ENCODE data around the gene ZFAND2A. TPM values are rescaled to one million over a fixed set of nuclear protein-coding genes. Genes with fewer than 3 reads are reported as not detected.

ZFAND2A gene
- total and polyA plus RNA-seq, 2 of the 8 experiments (the other 6 are each of a cell fraction or from before 2014, with no cell fraction given) = 16.6 to 20.3 TPM

DNA sequence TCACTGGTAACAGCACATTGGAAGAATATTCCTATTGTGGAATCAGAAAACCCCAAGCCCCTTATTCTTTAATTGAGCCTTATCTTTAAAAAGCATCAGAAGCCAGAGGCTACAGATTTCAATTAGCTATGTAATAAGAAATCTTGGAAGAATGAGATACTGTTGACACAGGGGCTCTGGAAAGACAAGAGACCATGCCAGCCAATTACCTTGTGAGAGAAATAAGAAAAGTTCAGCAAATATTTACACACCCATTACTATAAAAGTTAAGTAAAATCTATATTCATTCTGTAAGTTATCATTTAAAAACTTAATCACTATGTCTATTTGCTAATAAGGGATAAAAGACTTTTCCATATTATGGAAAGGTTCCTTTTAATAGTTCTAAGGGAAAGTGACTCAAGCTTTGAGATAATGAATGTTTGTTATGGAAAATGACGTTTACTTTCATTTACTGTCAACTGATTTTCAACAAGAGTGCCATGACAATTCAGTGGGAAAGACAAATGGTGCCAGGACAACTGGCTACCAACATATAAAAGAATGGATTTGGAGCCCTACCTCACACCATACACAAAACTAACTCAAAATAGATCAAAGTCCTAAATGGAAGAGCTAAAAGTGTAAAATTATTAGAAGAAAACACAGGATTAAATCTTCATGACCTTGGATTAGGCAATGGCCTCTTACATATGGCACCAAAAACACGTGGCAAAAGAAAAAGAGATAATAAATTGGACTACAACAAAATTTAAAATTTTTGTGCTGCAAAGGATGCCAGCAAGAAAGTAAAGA, 28.3 kb downstream of the ZFAND2A start (continued):
- TF ChIP-seq, protein P1, sequence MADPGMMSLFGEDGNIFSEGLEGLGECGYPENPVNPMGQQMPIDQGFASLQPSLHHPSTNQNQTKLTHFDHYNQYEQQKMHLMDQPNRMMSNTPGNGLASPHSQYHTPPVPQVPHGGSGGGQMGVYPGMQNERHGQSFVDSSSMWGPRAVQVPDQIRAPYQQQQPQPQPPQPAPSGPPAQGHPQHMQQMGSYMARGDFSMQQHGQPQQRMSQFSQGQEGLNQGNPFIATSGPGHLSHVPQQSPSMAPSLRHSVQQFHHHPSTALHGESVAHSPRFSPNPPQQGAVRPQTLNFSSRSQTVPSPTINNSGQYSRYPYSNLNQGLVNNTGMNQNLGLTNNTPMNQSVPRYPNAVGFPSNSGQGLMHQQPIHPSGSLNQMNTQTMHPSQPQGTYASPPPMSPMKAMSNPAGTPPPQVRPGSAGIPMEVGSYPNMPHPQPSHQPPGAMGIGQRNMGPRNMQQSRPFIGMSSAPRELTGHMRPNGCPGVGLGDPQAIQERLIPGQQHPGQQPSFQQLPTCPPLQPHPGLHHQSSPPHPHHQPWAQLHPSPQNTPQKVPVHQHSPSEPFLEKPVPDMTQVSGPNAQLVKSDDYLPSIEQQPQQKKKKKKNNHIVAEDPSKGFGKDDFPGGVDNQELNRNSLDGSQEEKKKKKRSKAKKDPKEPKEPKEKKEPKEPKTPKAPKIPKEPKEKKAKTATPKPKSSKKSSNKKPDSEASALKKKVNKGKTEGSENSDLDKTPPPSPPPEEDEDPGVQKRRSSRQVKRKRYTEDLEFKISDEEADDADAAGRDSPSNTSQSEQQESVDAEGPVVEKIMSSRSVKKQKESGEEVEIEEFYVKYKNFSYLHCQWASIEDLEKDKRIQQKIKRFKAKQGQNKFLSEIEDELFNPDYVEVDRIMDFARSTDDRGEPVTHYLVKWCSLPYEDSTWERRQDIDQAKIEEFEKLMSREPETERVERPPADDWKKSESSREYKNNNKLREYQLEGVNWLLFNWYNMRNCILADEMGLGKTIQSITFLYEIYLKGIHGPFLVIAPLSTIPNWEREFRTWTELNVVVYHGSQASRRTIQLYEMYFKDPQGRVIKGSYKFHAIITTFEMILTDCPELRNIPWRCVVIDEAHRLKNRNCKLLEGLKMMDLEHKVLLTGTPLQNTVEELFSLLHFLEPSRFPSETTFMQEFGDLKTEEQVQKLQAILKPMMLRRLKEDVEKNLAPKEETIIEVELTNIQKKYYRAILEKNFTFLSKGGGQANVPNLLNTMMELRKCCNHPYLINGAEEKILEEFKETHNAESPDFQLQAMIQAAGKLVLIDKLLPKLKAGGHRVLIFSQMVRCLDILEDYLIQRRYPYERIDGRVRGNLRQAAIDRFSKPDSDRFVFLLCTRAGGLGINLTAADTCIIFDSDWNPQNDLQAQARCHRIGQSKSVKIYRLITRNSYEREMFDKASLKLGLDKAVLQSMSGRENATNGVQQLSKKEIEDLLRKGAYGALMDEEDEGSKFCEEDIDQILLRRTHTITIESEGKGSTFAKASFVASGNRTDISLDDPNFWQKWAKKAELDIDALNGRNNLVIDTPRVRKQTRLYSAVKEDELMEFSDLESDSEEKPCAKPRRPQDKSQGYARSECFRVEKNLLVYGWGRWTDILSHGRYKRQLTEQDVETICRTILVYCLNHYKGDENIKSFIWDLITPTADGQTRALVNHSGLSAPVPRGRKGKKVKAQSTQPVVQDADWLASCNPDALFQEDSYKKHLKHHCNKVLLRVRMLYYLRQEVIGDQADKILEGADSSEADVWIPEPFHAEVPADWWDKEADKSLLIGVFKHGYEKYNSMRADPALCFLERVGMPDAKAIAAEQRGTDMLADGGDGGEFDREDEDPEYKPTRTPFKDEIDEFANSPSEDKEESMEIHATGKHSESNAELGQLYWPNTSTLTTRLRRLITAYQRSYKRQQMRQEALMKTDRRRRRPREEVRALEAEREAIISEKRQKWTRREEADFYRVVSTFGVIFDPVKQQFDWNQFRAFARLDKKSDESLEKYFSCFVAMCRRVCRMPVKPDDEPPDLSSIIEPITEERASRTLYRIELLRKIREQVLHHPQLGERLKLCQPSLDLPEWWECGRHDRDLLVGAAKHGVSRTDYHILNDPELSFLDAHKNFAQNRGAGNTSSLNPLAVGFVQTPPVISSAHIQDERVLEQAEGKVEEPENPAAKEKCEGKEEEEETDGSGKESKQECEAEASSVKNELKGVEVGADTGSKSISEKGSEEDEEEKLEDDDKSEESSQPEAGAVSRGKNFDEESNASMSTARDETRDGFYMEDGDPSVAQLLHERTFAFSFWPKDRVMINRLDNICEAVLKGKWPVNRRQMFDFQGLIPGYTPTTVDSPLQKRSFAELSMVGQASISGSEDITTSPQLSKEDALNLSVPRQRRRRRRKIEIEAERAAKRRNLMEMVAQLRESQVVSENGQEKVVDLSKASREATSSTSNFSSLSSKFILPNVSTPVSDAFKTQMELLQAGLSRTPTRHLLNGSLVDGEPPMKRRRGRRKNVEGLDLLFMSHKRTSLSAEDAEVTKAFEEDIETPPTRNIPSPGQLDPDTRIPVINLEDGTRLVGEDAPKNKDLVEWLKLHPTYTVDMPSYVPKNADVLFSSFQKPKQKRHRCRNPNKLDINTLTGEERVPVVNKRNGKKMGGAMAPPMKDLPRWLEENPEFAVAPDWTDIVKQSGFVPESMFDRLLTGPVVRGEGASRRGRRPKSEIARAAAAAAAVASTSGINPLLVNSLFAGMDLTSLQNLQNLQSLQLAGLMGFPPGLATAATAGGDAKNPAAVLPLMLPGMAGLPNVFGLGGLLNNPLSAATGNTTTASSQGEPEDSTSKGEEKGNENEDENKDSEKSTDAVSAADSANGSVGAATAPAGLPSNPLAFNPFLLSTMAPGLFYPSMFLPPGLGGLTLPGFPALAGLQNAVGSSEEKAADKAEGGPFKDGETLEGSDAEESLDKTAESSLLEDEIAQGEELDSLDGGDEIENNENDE (IDR thresholded peaks at IDR 0.05; ENCODE audit: insufficient replicate concordance, low read length) = no peak
- TF ChIP-seq CEBPB (IDR thresholded peaks at IDR 0.05; ENCODE audit: low read depth, low read length) (no peak), PHF8 (conservative IDR thresholded peaks at IDR 0.05; ENCODE audit: low read depth, low read length) (no peak), EZH2 (IDR thresholded peaks at IDR 0.05; ENCODE audit: low read depth, low read length, severe bottlenecking) (no peak), SIRT6 (IDR thresholded peaks at IDR 0.05; ENCODE audit: low read length) (no peak), EGR1 (IDR thresholded peaks at IDR 0.05; ENCODE audit: borderline replicate concordance, low read depth, low read length) (no peak), TEAD4 (IDR thresholded peaks at IDR 0.05; ENCODE audit: low read depth, low read length) (no peak), SP2 (IDR thresholded peaks at IDR 0.05; ENCODE audit: low read length) (no peak), TAF7 (optimal IDR thresholded peaks at IDR 0.05; ENCODE audit: borderline replicate concordance, low read depth, low read length) (no peak), POLR2AphosphoS5 (IDR thresholded peaks at IDR 0.05; ENCODE audit: low read depth, low read length) (no peak)
